ENCODE measurements around the gene MS4A7. TPM values are rescaled to one million over a fixed set of nuclear protein-coding genes. Genes with fewer than 3 reads are reported as not detected.

The MS4A7 gene
- total RNA-seq, 1 experiment from 2014 or later, result 0.22 TPM

DNA sequence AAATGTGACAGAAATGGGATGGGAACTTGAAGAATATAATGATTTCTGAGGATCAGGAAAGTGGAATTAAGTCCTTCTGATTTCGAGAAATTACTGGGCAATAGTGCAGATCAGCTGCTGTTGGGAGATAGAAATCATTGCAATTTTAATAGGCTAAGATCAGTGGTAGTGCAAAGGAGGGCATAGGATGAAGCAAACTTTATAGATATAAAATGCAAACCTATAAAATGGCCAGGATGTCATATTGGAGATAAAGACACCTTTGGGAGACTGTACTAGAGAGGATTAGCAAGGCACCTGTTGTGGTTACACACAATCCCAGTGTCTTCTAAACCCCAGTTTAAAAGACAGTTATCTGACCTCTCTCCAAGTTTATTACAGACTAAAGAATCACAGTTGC, 6.5 kb upstream of the MS4A7 start:
- H4K20me1 ChIP-seq (ENCODE audit: insufficient read depth), result no peaks in the 10 kb centered on the region
- no peak for DNase-seq (ENCODE audit: low read depth, low spot score)
- H3K4me2 ChIP-seq (ENCODE audit: low read length), result no peak overlapping the region
- ChIA-PET POLR2A (no interaction called here), RAD21 (ENCODE audit: low non-redundant PET in 1 of 2, low total read pairs in 2 of 2, uncharacterized antibody in 2 of 2, unreplicated experiment in 2 of 2) (no interaction called here), CTCF (interaction anchor here (1.5 kb wide), 1 partner anchor 8 kb away, joined by 9 read pairs; no protein-coding TSS in a partner anchor)
- no peak for ATAC-seq
- intact Hi-C loops (cut with micrococcal nuclease), result no loop called here
- H3K9ac ChIP-seq (ENCODE audit: low read length), result no peak overlapping the region
- TF ChIP-seq ZFX (IDR thresholded peaks at IDR 0.05) (no peak), EZH2 (IDR thresholded peaks at IDR 0.05) (no peak), SRF (IDR thresholded peaks at IDR 0.05; ENCODE audit: low read depth) (no peak), ELF1 (IDR thresholded peaks at IDR 0.05; ENCODE audit: borderline replicate concordance, low read depth) (no peak), TCF7L2 (IDR thresholded peaks at IDR 0.05; ENCODE audit: borderline replicate concordance, extremely low read depth, insufficient read depth, insufficient read length) (no peak), POLR2AphosphoS5 (IDR thresholded peaks at IDR 0.05; ENCODE audit: low read depth, low read length) (no peak), EGR1 (IDR thresholded peaks at IDR 0.05; ENCODE audit: low read depth) (no peak), RAD21 (IDR thresholded peaks at IDR 0.05; ENCODE audit: low read depth) (no peak), EZH2phosphoT487 (IDR thresholded peaks at IDR 0.05; ENCODE audit: borderline replicate concordance) (no peak), SP1 (IDR thresholded peaks at IDR 0.05; ENCODE audit: low read depth) (no peak), JUND (IDR thresholded peaks at IDR 0.05) (no peak), SIN3A (IDR thresholded peaks at IDR 0.05; ENCODE audit: low read depth) (no peak), POLR2A (IDR thresholded peaks at IDR 0.05; ENCODE audit: borderline replicate concordance, extremely low read depth, insufficient read depth, insufficient read length) (no peak)
- TF ChIP-seq, protein P1, sequence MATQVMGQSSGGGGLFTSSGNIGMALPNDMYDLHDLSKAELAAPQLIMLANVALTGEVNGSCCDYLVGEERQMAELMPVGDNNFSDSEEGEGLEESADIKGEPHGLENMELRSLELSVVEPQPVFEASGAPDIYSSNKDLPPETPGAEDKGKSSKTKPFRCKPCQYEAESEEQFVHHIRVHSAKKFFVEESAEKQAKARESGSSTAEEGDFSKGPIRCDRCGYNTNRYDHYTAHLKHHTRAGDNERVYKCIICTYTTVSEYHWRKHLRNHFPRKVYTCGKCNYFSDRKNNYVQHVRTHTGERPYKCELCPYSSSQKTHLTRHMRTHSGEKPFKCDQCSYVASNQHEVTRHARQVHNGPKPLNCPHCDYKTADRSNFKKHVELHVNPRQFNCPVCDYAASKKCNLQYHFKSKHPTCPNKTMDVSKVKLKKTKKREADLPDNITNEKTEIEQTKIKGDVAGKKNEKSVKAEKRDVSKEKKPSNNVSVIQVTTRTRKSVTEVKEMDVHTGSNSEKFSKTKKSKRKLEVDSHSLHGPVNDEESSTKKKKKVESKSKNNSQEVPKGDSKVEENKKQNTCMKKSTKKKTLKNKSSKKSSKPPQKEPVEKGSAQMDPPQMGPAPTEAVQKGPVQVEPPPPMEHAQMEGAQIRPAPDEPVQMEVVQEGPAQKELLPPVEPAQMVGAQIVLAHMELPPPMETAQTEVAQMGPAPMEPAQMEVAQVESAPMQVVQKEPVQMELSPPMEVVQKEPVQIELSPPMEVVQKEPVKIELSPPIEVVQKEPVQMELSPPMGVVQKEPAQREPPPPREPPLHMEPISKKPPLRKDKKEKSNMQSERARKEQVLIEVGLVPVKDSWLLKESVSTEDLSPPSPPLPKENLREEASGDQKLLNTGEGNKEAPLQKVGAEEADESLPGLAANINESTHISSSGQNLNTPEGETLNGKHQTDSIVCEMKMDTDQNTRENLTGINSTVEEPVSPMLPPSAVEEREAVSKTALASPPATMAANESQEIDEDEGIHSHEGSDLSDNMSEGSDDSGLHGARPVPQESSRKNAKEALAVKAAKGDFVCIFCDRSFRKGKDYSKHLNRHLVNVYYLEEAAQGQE (IDR thresholded peaks at IDR 0.05; ENCODE audit: low read depth), result no peak
- TF ChIP-seq, protein P2, sequence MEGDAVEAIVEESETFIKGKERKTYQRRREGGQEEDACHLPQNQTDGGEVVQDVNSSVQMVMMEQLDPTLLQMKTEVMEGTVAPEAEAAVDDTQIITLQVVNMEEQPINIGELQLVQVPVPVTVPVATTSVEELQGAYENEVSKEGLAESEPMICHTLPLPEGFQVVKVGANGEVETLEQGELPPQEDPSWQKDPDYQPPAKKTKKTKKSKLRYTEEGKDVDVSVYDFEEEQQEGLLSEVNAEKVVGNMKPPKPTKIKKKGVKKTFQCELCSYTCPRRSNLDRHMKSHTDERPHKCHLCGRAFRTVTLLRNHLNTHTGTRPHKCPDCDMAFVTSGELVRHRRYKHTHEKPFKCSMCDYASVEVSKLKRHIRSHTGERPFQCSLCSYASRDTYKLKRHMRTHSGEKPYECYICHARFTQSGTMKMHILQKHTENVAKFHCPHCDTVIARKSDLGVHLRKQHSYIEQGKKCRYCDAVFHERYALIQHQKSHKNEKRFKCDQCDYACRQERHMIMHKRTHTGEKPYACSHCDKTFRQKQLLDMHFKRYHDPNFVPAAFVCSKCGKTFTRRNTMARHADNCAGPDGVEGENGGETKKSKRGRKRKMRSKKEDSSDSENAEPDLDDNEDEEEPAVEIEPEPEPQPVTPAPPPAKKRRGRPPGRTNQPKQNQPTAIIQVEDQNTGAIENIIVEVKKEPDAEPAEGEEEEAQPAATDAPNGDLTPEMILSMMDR (IDR thresholded peaks at IDR 0.05 in 2 of 3, conservative IDR thresholded peaks at IDR 0.05 in 1 of 3; ENCODE audit: borderline replicate concordance in 1 of 3, insufficient read depth in 1 of 3, low read depth in 2 of 3, low read length in 2 of 3), result no peak
- TF ChIP-seq, protein P3, sequence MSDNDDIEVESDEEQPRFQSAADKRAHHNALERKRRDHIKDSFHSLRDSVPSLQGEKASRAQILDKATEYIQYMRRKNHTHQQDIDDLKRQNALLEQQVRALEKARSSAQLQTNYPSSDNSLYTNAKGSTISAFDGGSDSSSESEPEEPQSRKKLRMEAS (IDR thresholded peaks at IDR 0.05), result no peak
- TF ChIP-seq, protein P4, sequence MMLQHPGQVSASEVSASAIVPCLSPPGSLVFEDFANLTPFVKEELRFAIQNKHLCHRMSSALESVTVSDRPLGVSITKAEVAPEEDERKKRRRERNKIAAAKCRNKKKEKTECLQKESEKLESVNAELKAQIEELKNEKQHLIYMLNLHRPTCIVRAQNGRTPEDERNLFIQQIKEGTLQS (IDR thresholded peaks at IDR 0.05), result no peak
- H3K4me1 ChIP-seq (ENCODE audit: control insufficient read depth in 1 of 2, insufficient read depth in 2 of 2, low read length in 2 of 2), result no peaks in the 10 kb centered on the region
- H3K9me3 ChIP-seq (ENCODE audit: control insufficient read depth in 1 of 2, insufficient read depth in 1 of 2, low read depth in 1 of 2, low read length in 2 of 2), result no peaks in the 10 kb centered on the region
- no peaks in the 10 kb centered on the region for H3K9me2 ChIP-seq (ENCODE audit: insufficient read depth)
- H2AFZ ChIP-seq (ENCODE audit: low read depth, low read length, poor library complexity, severe bottlenecking), result no peak overlapping the region
- no peaks in the 10 kb centered on the region for H3K36me3 ChIP-seq (ENCODE audit: control insufficient read depth in 1 of 2, insufficient read depth in 2 of 2, low read length in 2 of 2)
- no peaks in the 10 kb centered on the region for H3K27me3 ChIP-seq (ENCODE audit: insufficient read depth, low read length)
- no peaks in the 10 kb centered on the region for H3K79me2 ChIP-seq (ENCODE audit: insufficient read depth, low read length)
- H3K4me3 ChIP-seq (replicated peaks in 1 of 2; ENCODE audit: low read depth in 1 of 2, low read length in 2 of 2), result no peak overlapping the region
- no peak overlapping the region for H3K27ac ChIP-seq (ENCODE audit: low read depth, low read length)
- no TSS peak for BruUV-seq (replicated peaks)

All from HCT116 (cell line).